Neural progenitor cell (in vitro differentiated cells): ENCODE results near the gene SNAPIN. TPM values are rescaled to one million over a fixed set of nuclear protein-coding genes. Genes with fewer than 3 reads are reported as not detected.

Experiments
- DNase-seq: peaks from one replicate; pipeline ENCODE4 v3.0.0-alpha.2; 2016; ENCODE audit warnings: low spot score
- H2AFZ ChIP-seq: fragments of 200-600 bp; sonication (generic); replicated peaks from 2 replicates; pipeline ENCODE4 v1.6.1; 2016; ENCODE audit warnings: antibody characterized with exemption
- H3F3A ChIP-seq: fragments of 200-600 bp; sonication (generic); 2 replicates; pipeline ENCODE4 v1.6.1; 2016; ENCODE audit warnings: antibody characterized with exemption, low read depth
- H3K27ac ChIP-seq: fragments of 200-600 bp; sonication (generic); 2 replicates; pipeline ENCODE4 v1.5.1; 2016; ENCODE audit warnings: mild to moderate bottlenecking
- H3K27me3 ChIP-seq: fragments of 200-600 bp; sonication (generic); 2 replicates; pipeline ENCODE4 v1.6.1; 2016; ENCODE audit warnings: mild to moderate bottlenecking, moderate library complexity
- H3K36me3 ChIP-seq: fragments of 200-600 bp; sonication (generic); 2 replicates; pipeline ENCODE4 v1.5.1; 2016
- H3K4me1 ChIP-seq: fragments of 200-600 bp; sonication (generic); 2 replicates; pipeline ENCODE4 v1.6.1; 2016; ENCODE audit warnings: mixed run types
- H3K4me2 ChIP-seq: fragments of 200-600 bp; sonication (generic); 2 replicates; pipeline ENCODE4 v1.6.1; 2016
- H3K4me3 ChIP-seq: fragments of 200-600 bp; sonication (generic); 2 replicates; pipeline ENCODE4 v1.5.1; 2016
- H3K79me2 ChIP-seq: fragments of 200-600 bp; sonication (generic); 2 replicates; pipeline ENCODE4 v1.6.1; 2016; ENCODE audit warnings: low read depth
- H3K9ac ChIP-seq: fragments of 200-600 bp; sonication (generic); 2 replicates; pipeline ENCODE4 v1.6.1; 2016
- H3K9me3 ChIP-seq: fragments of 200-600 bp; sonication (generic); 2 replicates; pipeline ENCODE4 v1.5.1; 2016; ENCODE audit warnings: low read depth
- H4K20me1 ChIP-seq: fragments of 200-600 bp; sonication (generic); 2 replicates; pipeline ENCODE4 v1.6.1; 2016; ENCODE audit warnings: low read depth
- H3K27ac Mint-ChIP-seq: 3 replicates; pipeline ENCODE4 v1.8.0; 2021; ENCODE audit warnings: mixed read lengths
- H3K27me3 Mint-ChIP-seq: 2 replicates; pipeline ENCODE4 v1.8.0; 2022; ENCODE audit warnings: low read depth, mild to moderate bottlenecking, inconsistent platforms, moderate library complexity, mixed read lengths; ENCODE audit not compliant: insufficient read depth
- H3K36me3 Mint-ChIP-seq: 3 replicates; pipeline ENCODE4 v1.8.0; 2021; ENCODE audit warnings: mixed read lengths
- H3K4me1 Mint-ChIP-seq: 3 replicates; pipeline ENCODE4 v1.8.0; 2021; ENCODE audit warnings: mixed read lengths
- H3K4me3 Mint-ChIP-seq: 3 replicates; pipeline ENCODE4 v1.8.0; 2021; ENCODE audit warnings: mild to moderate bottlenecking, moderate library complexity, mixed read lengths
- H3K9me3 Mint-ChIP-seq: 3 replicates; pipeline ENCODE4 v1.8.0; 2020; ENCODE audit warnings: mixed read lengths
- EZH2 ChIP-seq: fragments of 200-600 bp; sonication (generic); IDR thresholded peaks from 2 replicates; pipeline ENCODE4 v1.6.1; 2017; ENCODE audit warnings: antibody characterized with exemption, mild to moderate bottlenecking, moderate library complexity
- EZH2phosphoT487 ChIP-seq: fragments of 200-600 bp; sonication (generic); IDR thresholded peaks from 2 replicates; pipeline ENCODE4 v1.6.1; 2017; ENCODE audit warnings: antibody characterized with exemption
- total RNA-seq: library from RNA; depleted of rRNA; stranded (reverse); fragments of >200 nt; gene quantifications from 2 replicates; pipeline ENCODE4 v1.2.3, GENCODE V29; 2015; ENCODE audit warnings: low replicate concordance
- TF ChIP-seq, protein P1 (sequence below): fragments of 200-600 bp; sonication (generic); IDR thresholded peaks from 2 replicates; pipeline ENCODE4 v1.5.1; 2017; ENCODE audit warnings: antibody characterized with exemption, mild to moderate bottlenecking

The SNAPIN gene
- total RNA-seq, 1 donor from 2014 or later, result 52.4 TPM

DNA sequence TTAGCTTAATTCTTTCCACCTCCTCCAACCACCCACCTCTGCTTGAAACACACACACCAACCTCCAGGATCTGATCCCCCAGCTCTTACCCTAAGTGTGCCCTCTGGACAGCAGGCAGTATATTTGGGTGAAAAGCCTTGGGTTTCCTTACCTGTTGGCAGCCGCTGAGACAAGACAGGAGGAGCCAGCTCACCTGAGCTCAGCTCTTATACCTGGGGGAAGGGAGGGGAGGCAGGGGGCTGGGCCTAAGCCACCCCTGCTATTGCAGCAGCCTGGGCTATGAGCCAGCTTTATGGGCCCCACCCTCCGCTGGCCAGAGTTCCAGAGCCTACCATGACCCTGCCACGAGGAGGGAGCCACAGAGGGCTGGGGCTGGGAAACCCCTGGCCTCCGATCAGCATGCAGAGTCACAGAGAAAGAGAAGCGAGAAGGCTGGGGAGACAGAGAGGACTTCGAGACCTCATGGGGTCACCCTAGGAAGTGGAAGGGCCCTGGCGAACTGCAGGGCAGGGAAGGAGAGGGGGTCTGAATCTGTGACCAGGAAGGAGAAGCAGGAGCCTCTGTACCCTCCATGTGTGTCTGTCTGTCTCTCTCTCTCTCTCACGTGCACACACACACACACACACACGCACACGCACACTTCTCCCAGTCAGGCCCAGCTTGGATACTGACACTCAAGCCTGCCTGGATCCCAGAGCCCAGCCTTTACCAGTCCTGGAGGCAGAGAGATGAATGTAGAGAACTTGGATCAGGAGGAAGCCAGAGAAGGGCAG is 42.2 kb upstream of the SNAPIN start, which contains the start of gene S100A14:
S100A14 (minus strand) TSS at position 182 of the 773 bp plus-strand sequence. CDS start 467 bp downstream, outside the sequence.
- no peak within 1 kb of the TSS for H3K4me2 ChIP-seq
- no peaks in the 10 kb centered on the region for H4K20me1 ChIP-seq
- Mint-ChIP-seq H3K36me3 (peaks cover 13% of the 10 kb centered on the region), H3K4me1 (peaks cover 4% of the 10 kb centered on the region), H3K27ac (no peak within 1 kb of the TSS), H3K4me3 (no peak within 1 kb of the TSS), H3K27me3 (peaks cover 2% of the 10 kb centered on the region), H3K9me3 (peaks cover 7% of the 10 kb centered on the region)
- no peak within 1 kb of the TSS for H2AFZ ChIP-seq
- no peak for DNase-seq
- no peak within 1 kb of the TSS for H3K9ac ChIP-seq
- H3K9me3 ChIP-seq, result no peaks in the 10 kb centered on the region
- H3K27ac ChIP-seq, result no peak within 1 kb of the TSS
- H3K36me3 ChIP-seq, result no peaks in the 10 kb centered on the region
- no peaks in the 10 kb centered on the region for H3K79me2 ChIP-seq
- H3F3A ChIP-seq, result no peaks in the 10 kb centered on the region
- no peak within 1 kb of the TSS for H3K4me3 ChIP-seq
- H3K4me1 ChIP-seq, result peaks cover 16% of the 10 kb centered on the region
- TF ChIP-seq, protein P1, sequence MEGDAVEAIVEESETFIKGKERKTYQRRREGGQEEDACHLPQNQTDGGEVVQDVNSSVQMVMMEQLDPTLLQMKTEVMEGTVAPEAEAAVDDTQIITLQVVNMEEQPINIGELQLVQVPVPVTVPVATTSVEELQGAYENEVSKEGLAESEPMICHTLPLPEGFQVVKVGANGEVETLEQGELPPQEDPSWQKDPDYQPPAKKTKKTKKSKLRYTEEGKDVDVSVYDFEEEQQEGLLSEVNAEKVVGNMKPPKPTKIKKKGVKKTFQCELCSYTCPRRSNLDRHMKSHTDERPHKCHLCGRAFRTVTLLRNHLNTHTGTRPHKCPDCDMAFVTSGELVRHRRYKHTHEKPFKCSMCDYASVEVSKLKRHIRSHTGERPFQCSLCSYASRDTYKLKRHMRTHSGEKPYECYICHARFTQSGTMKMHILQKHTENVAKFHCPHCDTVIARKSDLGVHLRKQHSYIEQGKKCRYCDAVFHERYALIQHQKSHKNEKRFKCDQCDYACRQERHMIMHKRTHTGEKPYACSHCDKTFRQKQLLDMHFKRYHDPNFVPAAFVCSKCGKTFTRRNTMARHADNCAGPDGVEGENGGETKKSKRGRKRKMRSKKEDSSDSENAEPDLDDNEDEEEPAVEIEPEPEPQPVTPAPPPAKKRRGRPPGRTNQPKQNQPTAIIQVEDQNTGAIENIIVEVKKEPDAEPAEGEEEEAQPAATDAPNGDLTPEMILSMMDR, result no peak
- TF ChIP-seq EZH2phosphoT487, result no peak
- no peak for TF ChIP-seq EZH2
- no peaks in the 10 kb centered on the region for H3K27me3 ChIP-seq

DNA sequence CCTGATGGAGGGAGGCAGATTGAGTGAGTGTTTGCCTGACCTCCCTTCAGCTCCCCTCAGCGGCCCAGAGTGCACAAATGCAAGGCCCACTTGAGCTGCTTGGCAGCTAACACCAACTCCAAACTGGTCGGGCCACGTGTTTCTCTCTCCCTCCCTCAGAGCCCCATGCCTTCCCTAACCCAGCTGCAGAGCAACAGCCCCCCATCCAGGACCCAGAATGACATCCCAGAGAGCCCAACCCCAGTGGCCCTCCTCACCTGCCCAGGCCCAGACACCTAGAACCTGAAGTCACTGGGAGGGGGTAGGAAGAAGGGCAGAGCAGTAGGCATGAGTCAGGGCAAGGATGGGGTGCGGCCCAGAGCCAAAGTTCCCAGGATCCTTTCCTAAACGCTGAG is 41.6 kb upstream of the SNAPIN start:
- H3K27me3 ChIP-seq, result no peaks in the 10 kb centered on the region
- TF ChIP-seq, protein P1, result no peak
- TF ChIP-seq EZH2 (no peak), EZH2phosphoT487 (no peak)
- Mint-ChIP-seq H3K4me1 (peaks cover 4% of the 10 kb centered on the region), H3K4me3 (no peak overlapping the region), H3K27ac (no peak overlapping the region), H3K36me3 (peaks cover 13% of the 10 kb centered on the region), H3K9me3 (peaks cover 7% of the 10 kb centered on the region), H3K27me3 (peaks cover 2% of the 10 kb centered on the region)
- no peak overlapping the region for H3K27ac ChIP-seq
- no peak overlapping the region for H3K4me2 ChIP-seq
- no peaks in the 10 kb centered on the region for H3K9me3 ChIP-seq
- no peak overlapping the region for H2AFZ ChIP-seq
- H3K79me2 ChIP-seq, result no peaks in the 10 kb centered on the region
- H4K20me1 ChIP-seq, result no peaks in the 10 kb centered on the region
- no peaks in the 10 kb centered on the region for H3K36me3 ChIP-seq
- no peak overlapping the region for H3K9ac ChIP-seq
- peaks cover 12% of the 10 kb centered on the region for H3K4me1 ChIP-seq
- no peaks in the 10 kb centered on the region for H3F3A ChIP-seq
- no peak overlapping the region for H3K4me3 ChIP-seq
- DNase-seq, result no peak

- Histone ChIP-seq H3K9ac (no peak overlapping the region), H3K27me3 (no peaks in the 10 kb centered on the region), H3K4me1 (peaks cover 4% of the 10 kb centered on the region), H3K36me3 (no peaks in the 10 kb centered on the region), H2AFZ (no peak overlapping the region), H3K79me2 (no peaks in the 10 kb centered on the region), H3K27ac (no peak overlapping the region), H3K9me3 (no peaks in the 10 kb centered on the region), H3K4me3 (no peak overlapping the region), H3K4me2 (no peak overlapping the region), H3F3A (no peaks in the 10 kb centered on the region), H4K20me1 (no peaks in the 10 kb centered on the region)
- Mint-ChIP-seq H3K27ac (no peak overlapping the region), H3K4me3 (no peak overlapping the region), H3K27me3 (peaks cover 2% of the 10 kb centered on the region), H3K4me1 (no peaks in the 10 kb centered on the region), H3K9me3 (peaks cover 7% of the 10 kb centered on the region), H3K36me3 (peaks cover 17% of the 10 kb centered on the region)
- TF ChIP-seq, protein P1, result peak; percentile 60
- TF ChIP-seq EZH2phosphoT487, result no peak
- DNase-seq, result peak; percentile 69
These were observed 40.8 kb upstream of the SNAPIN start for GRCh38 chr1:153617663-153618062.
